ENCODE results near the gene NAXD.
"Not testable (repeated sequence)": the region's sequence is repeated elsewhere in the genome, so short reads cannot be mapped to it uniquely, and the experiment has no call there.

Gene NAXD

GRCh38 chr13:110653271-110653670, 37.9 kb downstream of the NAXD start:
- DNase-seq (ENCODE audit: low spot score): no peak
- Histone ChIP-seq H3K27ac (no peak overlapping the region), H3K4me3 (no peak overlapping the region)
- TF ChIP-seq CTCF (IDR thresholded peaks at IDR 0.05): no peak

- Histone ChIP-seq H3K27ac (no peak overlapping the region), H3K4me3 (no peak overlapping the region)
- no peak for TF ChIP-seq CTCF (IDR thresholded peaks at IDR 0.05)
- no peak for DNase-seq (ENCODE audit: low spot score)
These were observed 38.5 kb downstream of the NAXD start for GRCh38 chr13:110653851-110654250.

- TF ChIP-seq CTCF (IDR thresholded peaks at IDR 0.05): no peak
- no peak for DNase-seq (ENCODE audit: low spot score)
- Histone ChIP-seq H3K4me3 (no peak overlapping the region), H3K27ac (no peak overlapping the region)
These were observed 41.9 kb downstream of the NAXD start for GRCh38 chr13:110657196-110657595.

GRCh38 chr13:110658218-110658911, 43.0 kb downstream of the NAXD start:
- not testable (repeated sequence) for H3K27ac ChIP-seq; DNase-seq (ENCODE audit: low spot score); H3K4me3 ChIP-seq

- no peak for TF ChIP-seq CTCF (IDR thresholded peaks at IDR 0.05)
- H3K4me3 ChIP-seq: no peak overlapping the region
- DNase-seq (ENCODE audit: low spot score): no peak
- H3K27ac ChIP-seq: no peak overlapping the region
These were observed 45.9 kb downstream of the NAXD start for GRCh38 chr13:110661256-110661655.

- DNase-seq (ENCODE audit: low spot score): no peak
- no peak for TF ChIP-seq CTCF (IDR thresholded peaks at IDR 0.05)
- H3K27ac ChIP-seq: no peak overlapping the region
- H3K4me3 ChIP-seq: no peak overlapping the region
These were observed 46.7 kb downstream of the NAXD start for GRCh38 chr13:110662091-110662490.

- Histone ChIP-seq H3K27ac (no peak overlapping the region), H3K4me3 (no peak overlapping the region)
- TF ChIP-seq CTCF (IDR thresholded peaks at IDR 0.05): no peak
- no peak for DNase-seq (ENCODE audit: low spot score)
These were observed 47.6 kb downstream of the NAXD start for GRCh38 chr13:110662777-110663443.
